ENCODE results near the gene DTL.
"Not testable (repeated sequence)": the region's sequence is repeated elsewhere in the genome, so short reads cannot be mapped to it uniquely, and the experiment has no call there.

The DTL gene, protein sequence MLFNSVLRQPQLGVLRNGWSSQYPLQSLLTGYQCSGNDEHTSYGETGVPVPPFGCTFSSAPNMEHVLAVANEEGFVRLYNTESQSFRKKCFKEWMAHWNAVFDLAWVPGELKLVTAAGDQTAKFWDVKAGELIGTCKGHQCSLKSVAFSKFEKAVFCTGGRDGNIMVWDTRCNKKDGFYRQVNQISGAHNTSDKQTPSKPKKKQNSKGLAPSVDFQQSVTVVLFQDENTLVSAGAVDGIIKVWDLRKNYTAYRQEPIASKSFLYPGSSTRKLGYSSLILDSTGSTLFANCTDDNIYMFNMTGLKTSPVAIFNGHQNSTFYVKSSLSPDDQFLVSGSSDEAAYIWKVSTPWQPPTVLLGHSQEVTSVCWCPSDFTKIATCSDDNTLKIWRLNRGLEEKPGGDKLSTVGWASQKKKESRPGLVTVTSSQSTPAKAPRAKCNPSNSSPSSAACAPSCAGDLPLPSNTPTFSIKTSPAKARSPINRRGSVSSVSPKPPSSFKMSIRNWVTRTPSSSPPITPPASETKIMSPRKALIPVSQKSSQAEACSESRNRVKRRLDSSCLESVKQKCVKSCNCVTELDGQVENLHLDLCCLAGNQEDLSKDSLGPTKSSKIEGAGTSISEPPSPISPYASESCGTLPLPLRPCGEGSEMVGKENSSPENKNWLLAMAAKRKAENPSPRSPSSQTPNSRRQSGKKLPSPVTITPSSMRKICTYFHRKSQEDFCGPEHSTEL

GRCh38 chr1:212035123-212035834 lies at the start of gene DTL, which contains the start of gene INTS7:
DTL (plus strand) TSS chr1:212035748; CDS start chr1:212035891, 143 bp downstream.
INTS7 (minus strand) TSS chr1:212035557; CDS start chr1:212035437, 120 bp downstream.
- peak; percentile 100 for DNase-seq

- no peak for DNase-seq
These were observed 48.8 kb upstream of the DTL start for GRCh38 chr1:211986628-211987254.

DNA sequence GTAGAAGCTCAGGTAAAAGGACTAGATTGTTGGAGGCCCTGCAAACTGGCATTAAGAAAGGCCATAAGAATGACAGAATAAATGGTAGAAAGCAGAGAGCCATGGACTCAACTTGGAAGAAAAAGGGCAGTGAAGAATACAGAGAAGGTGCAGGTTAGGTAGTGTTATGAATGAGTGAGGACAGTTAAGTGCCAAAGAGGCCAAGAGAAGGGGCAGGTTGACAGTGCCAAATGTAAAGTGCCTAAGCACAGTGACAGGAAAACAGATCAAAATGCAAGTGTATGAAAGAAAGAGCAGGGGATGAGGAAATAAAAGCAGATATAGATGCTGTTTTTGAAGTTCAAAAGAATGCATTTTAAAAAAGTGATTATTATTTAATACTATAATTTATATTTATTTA lies 43.9 kb upstream of the DTL start:
- DNase-seq = no peak

- not testable (repeated sequence) for DNase-seq
These were observed 38.1 kb upstream of the DTL start for GRCh38 chr1:211997426-211997825.

- no peak for DNase-seq
These were observed 33.0 kb upstream of the DTL start for GRCh38 chr1:212002536-212002935.

- no peak for DNase-seq
These were observed 30.5 kb upstream of the DTL start for GRCh38 chr1:212004895-212005608.

DNA sequence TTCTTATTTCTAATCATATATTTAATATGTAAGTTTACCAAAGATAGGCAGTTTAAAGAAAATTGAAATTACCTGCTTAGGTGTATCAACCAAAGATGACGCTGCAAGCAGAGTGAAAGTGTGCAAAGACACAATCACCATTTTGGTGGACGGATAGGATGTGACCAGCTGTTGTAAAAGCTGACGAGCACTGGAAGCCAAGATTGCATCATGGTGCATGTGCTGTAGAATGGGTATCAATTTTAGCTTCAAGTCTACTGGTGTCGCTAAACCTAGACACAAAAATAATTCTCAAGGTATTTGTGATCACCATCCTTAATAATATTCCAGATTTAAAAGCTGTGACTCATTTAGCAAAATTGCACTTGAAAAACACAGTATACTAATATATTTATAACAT lies 28.4 kb upstream of the DTL start:
- DNase-seq = no peak

GRCh38 chr1:212007886-212008285 lies 27.7 kb upstream of the DTL start:
- DNase-seq = no peak

DNA sequence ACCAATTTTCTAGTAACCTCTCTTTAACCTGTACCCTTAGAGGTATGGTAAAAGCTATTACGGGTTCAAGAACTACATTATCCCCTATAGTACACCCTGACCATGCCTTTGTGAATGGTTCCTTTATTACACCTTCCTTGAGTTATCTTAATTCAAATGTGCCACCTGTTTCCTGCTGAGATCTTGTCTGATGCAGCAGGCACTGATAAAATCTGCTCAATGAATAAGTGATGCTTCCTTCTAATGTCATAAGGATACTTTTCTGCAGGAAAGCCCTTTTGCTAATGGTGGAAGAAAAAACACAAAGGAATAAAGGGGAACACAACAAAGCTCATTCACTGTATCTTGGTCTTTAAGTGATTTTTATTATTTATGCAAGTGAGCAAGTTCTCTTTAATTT lies 26.0 kb upstream of the DTL start:
- DNase-seq = no peak

DNA sequence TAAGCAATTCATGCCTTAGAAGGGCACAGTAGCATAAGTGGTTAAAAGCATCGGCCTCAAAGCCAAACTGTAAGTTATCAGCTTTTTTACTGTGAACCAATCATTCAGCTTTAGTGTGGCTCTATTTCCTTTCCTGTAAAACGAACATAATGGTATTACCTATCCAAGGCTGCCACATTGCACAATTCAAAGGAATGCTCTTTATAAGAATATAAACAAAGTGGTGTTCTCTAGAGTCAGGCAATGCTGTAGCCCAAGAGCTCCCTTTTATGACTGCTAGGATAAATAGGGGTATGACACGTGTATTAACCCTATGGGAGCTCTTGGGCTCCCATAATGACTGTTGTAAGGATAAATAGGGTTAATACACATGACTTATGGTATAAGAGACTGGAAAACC lies 25.5 kb upstream of the DTL start:
- DNase-seq = no peak

- DNase-seq = peak; percentile 32
These were observed 23.4 kb upstream of the DTL start for GRCh38 chr1:212012034-212012740.

DNA sequence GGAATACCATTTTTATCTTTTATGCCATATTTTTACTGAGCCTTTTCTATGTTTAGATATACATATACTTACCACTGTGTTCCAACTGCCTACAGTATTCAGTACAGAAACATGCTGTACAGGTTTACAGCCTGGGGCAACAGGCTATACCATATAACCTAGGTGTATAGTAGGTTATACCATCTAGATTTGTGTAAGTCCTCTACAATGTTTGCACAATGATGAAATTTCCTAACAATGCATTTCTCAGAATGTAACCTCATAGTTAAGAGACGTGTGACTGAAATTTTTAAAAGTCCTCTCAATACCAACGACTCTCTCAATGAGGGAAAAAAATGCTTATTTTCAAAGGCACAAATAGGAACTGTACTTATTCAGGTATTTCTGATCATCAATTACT lies 21.9 kb upstream of the DTL start:
- DNase-seq = no peak

GRCh38 chr1:212020975-212021374 lies 14.6 kb upstream of the DTL start:
- DNase-seq = no peak

DNA sequence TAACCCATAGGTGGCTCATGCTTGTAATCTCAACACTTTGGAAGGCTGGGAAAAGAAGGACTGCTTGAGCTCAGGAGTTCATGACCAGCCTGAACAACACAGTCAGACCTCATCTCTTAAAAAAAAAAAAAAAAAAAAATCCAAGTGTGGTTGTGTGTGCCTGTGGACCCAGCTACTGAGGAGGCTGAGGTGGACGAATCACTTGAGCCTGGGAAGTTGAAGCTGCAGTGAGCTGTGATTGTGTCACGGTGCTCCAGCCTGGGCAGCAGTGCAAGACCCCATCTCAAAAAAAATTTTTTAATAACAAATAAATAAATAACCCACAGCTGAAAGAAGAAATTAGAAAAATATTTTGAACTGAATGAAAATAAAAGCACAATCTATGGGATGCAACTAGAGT lies 14.0 kb upstream of the DTL start:
- no peak for DNase-seq

- DNase-seq = not testable (repeated sequence)
These were observed 12.6 kb upstream of the DTL start for GRCh38 chr1:212022908-212023307.

- no peak for DNase-seq
These were observed 10.9 kb upstream of the DTL start for GRCh38 chr1:212024469-212025149.

DNA sequence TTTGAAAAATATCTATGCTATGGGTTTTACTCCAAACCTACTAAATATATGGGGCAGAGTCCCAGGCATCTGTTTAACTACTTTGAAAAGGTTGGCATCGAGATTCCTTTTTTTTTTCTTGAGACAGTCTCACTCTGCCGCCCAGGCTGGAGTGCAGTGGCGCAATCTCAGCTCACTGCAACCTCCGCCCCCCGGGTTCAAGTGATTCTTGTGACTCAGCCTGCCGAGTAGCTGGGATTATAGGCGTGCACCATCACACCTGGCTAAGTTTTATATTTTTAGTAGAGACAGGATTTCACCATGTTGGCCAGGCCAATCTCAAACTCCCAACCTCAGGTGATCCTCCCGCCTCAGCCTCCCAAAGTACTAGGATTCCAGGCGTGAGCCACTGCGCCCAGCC lies 7.8 kb upstream of the DTL start:
- not testable (repeated sequence) for DNase-seq

DNA sequence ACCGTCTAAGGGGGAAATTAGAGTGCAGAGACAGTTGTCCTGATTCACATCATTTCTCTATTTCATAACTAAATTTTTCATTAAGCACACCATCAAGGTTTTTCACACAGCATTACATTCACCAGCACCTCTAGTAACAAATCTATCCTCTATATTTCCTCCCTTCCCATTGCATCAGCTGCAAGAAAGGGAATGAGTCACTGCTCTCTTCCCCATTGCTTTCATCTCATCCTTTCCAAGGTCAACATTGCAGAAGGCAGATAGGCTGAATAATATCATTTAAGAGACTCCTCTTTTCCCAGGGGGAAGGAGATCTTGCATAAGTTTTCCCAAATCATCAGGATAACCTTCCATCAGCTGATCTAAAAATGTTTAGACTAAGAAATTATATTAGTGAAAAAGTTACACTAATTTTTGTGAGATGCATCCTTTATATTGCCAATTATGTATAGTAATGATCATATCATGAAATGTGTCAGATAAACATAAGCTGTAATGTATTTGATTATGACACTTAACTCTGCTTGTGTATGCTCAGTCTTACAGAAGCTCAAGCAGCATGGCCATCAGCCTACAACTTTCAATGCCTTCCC lies 4.5 kb upstream of the DTL start:
- DNase-seq = no peak

- no peak for DNase-seq
These were observed 929 bp upstream of the DTL start for GRCh38 chr1:212034516-212035122.

Data from NCI-H2171 treated with DMSO at 0.1 percent for 48 hours (cell line).